HL-60 (cell line): Measurements from ENCODE around the gene POU2F2.

Experiments
- CTCF ChIP-seq: IDR thresholded peaks from one replicate; pipeline ENCODE4 v1.5.1; 2011; ENCODE audit warnings: low read length, control low read depth, inconsistent platforms; ENCODE audit not compliant: insufficient read depth
- GABPA ChIP-seq: IDR thresholded peaks from 2 replicates; pipeline ENCODE4 v1.6.1; 2012; ENCODE audit warnings: low read depth
- POLR2AphosphoS5 ChIP-seq: IDR thresholded peaks from 2 replicates; pipeline ENCODE4 v1.6.1; 2012; ENCODE audit warnings: low read depth
- REST ChIP-seq: IDR thresholded peaks from 2 replicates; pipeline ENCODE4 v1.6.1; 2012; ENCODE audit warnings: low read depth; ENCODE audit not compliant: insufficient replicate concordance
- SPI1 ChIP-seq: IDR thresholded peaks from 2 replicates; pipeline ENCODE4 v1.6.1; 2012; ENCODE audit warnings: low read depth, mild to moderate bottlenecking, borderline replicate concordance

- TF ChIP-seq CTCF = no peak
- TF ChIP-seq POLR2AphosphoS5 = no peak
- TF ChIP-seq REST = no peak
- no peak for TF ChIP-seq GABPA
- no peak for TF ChIP-seq SPI1
Measured at GRCh38 chr19:42083537-42083936, 48.7 kb downstream of the POU2F2 start.
